ENCODE results near the gene GALNT2.

GALNT2 gene

GRCh38 chr1:230231774-230232145 is 164.7 kb downstream of the GALNT2 start:
- no peaks in the 10 kb centered on the region for H3K79me2 ChIP-seq (ENCODE audit: control insufficient read depth, insufficient read depth, low read length)
- H2BK5ac ChIP-seq (ENCODE audit: low read length), result no peak overlapping the region
- H2BK15ac ChIP-seq (replicated peaks; ENCODE audit: low read depth), result no peak overlapping the region
- H3K9ac ChIP-seq (ENCODE audit: low read length), result no peak overlapping the region
- no peak overlapping the region for H3K23ac ChIP-seq (ENCODE audit: low read length)
- H2AK5ac ChIP-seq (ENCODE audit: low read length), result no peak overlapping the region
- no CpG with 5 or more reads among the region's 7 CpGs for WGBS (ENCODE audit: extremely low coverage, insufficient coverage, low lambda C conversion rate)
- no peak overlapping the region for H4K8ac ChIP-seq (ENCODE audit: low read depth, low read length)
- no peak overlapping the region for H3K56ac ChIP-seq (ENCODE audit: low read length)
- no peak overlapping the region for H4K5ac ChIP-seq (ENCODE audit: low read length)
- no peak overlapping the region for H3K18ac ChIP-seq (ENCODE audit: low read length)
- no peak overlapping the region for H3K4me3 ChIP-seq (ENCODE audit: low read length)
- H3K27ac ChIP-seq (ENCODE audit: low read depth, low read length), result no peak overlapping the region
- H3K4ac ChIP-seq (ENCODE audit: low read depth, low read length), result no peak overlapping the region
- H3K36me3 ChIP-seq (ENCODE audit: control insufficient read depth, insufficient read depth, low read length), result no peaks in the 10 kb centered on the region
- H3K27me3 ChIP-seq (ENCODE audit: insufficient read depth, low read length, poor library complexity), result no peaks in the 10 kb centered on the region
- H2BK120ac ChIP-seq (ENCODE audit: low read depth, low read length), result no peak overlapping the region
- peak; percentile 40 for DNase-seq
- no peak overlapping the region for H3K4me2 ChIP-seq (ENCODE audit: low read length)
- no peaks in the 10 kb centered on the region for H3K79me1 ChIP-seq (ENCODE audit: low read length)
- H3K4me1 ChIP-seq (ENCODE audit: control insufficient read depth, low read depth, low read length), result peaks cover 16% of the 10 kb centered on the region

GRCh38 chr1:230232371-230232771 is 165.3 kb downstream of the GALNT2 start:
- peak; percentile 90 for DNase-seq
- no peak overlapping the region for H3K23ac ChIP-seq (ENCODE audit: low read length)
- no peak overlapping the region for H2BK120ac ChIP-seq (ENCODE audit: low read depth, low read length)
- no CpG with 5 or more reads among the region's 10 CpGs for WGBS (ENCODE audit: extremely low coverage, insufficient coverage, low lambda C conversion rate)
- H3K79me1 ChIP-seq (ENCODE audit: low read length), result no peaks in the 10 kb centered on the region
- H2BK15ac ChIP-seq (replicated peaks; ENCODE audit: low read depth), result no peak overlapping the region
- no peak overlapping the region for H2AK5ac ChIP-seq (ENCODE audit: low read length)
- H3K18ac ChIP-seq (ENCODE audit: low read length), result no peak overlapping the region
- no peak overlapping the region for H3K4ac ChIP-seq (ENCODE audit: low read depth, low read length)
- no peak overlapping the region for H3K27ac ChIP-seq (ENCODE audit: low read depth, low read length)
- H3K9ac ChIP-seq (ENCODE audit: low read length), result no peak overlapping the region
- peaks cover 21% of the 10 kb centered on the region for H3K4me1 ChIP-seq (ENCODE audit: control insufficient read depth, low read depth, low read length)
- H2BK5ac ChIP-seq (ENCODE audit: low read length), result no peak overlapping the region
- H3K56ac ChIP-seq (ENCODE audit: low read length), result no peak overlapping the region
- no peaks in the 10 kb centered on the region for H3K27me3 ChIP-seq (ENCODE audit: insufficient read depth, low read length, poor library complexity)
- no peak overlapping the region for H3K4me3 ChIP-seq (ENCODE audit: low read length)
- H3K36me3 ChIP-seq (ENCODE audit: control insufficient read depth, insufficient read depth, low read length), result no peaks in the 10 kb centered on the region
- no peaks in the 10 kb centered on the region for H3K79me2 ChIP-seq (ENCODE audit: control insufficient read depth, insufficient read depth, low read length)
- no peak overlapping the region for H3K4me2 ChIP-seq (ENCODE audit: low read length)
- H4K8ac ChIP-seq (ENCODE audit: low read depth, low read length), result no peak overlapping the region
- H4K5ac ChIP-seq (ENCODE audit: low read length), result no peak overlapping the region

- Histone ChIP-seq H3K4me2 (ENCODE audit: low read length) (no peak overlapping the region), H2BK15ac (replicated peaks; ENCODE audit: low read depth) (no peak overlapping the region), H3K27ac (ENCODE audit: low read depth, low read length) (no peak overlapping the region), H4K8ac (ENCODE audit: low read depth, low read length) (no peak overlapping the region), H2AK5ac (ENCODE audit: low read length) (no peak overlapping the region), H3K23ac (ENCODE audit: low read length) (no peak overlapping the region), H3K18ac (ENCODE audit: low read length) (no peak overlapping the region), H3K4me1 (ENCODE audit: control insufficient read depth, low read depth, low read length) (peaks cover 23% of the 10 kb centered on the region), H2BK5ac (ENCODE audit: low read length) (no peak overlapping the region), H3K27me3 (ENCODE audit: insufficient read depth, low read length, poor library complexity) (no peaks in the 10 kb centered on the region), H3K4ac (ENCODE audit: low read depth, low read length) (no peak overlapping the region), H3K79me1 (ENCODE audit: low read length) (no peaks in the 10 kb centered on the region), H3K79me2 (ENCODE audit: control insufficient read depth, insufficient read depth, low read length) (no peaks in the 10 kb centered on the region), H3K9ac (ENCODE audit: low read length) (no peak overlapping the region), H3K36me3 (ENCODE audit: control insufficient read depth, insufficient read depth, low read length) (no peaks in the 10 kb centered on the region), H4K5ac (ENCODE audit: low read length) (no peak overlapping the region), H3K4me3 (ENCODE audit: low read length) (no peak overlapping the region), H2BK120ac (ENCODE audit: low read depth, low read length) (no peak overlapping the region), H3K56ac (ENCODE audit: low read length) (no peak overlapping the region)
- no peak for DNase-seq
- no CpG with 5 or more reads among the region's 4 CpGs for WGBS (ENCODE audit: extremely low coverage, insufficient coverage, low lambda C conversion rate)
Measured at GRCh38 chr1:230233786-230234185, 166.7 kb downstream of the GALNT2 start.

- Histone ChIP-seq H2BK15ac (replicated peaks; ENCODE audit: low read depth) (no peak overlapping the region), H3K79me2 (ENCODE audit: control insufficient read depth, insufficient read depth, low read length) (no peaks in the 10 kb centered on the region), H3K27me3 (ENCODE audit: insufficient read depth, low read length, poor library complexity) (no peaks in the 10 kb centered on the region), H3K56ac (ENCODE audit: low read length) (no peak overlapping the region), H4K8ac (ENCODE audit: low read depth, low read length) (no peak overlapping the region), H3K23ac (ENCODE audit: low read length) (no peak overlapping the region), H2AK5ac (ENCODE audit: low read length) (no peak overlapping the region), H3K79me1 (ENCODE audit: low read length) (no peaks in the 10 kb centered on the region), H3K4me2 (ENCODE audit: low read length) (no peak overlapping the region), H3K27ac (ENCODE audit: low read depth, low read length) (no peak overlapping the region), H3K4ac (ENCODE audit: low read depth, low read length) (no peak overlapping the region), H3K18ac (ENCODE audit: low read length) (no peak overlapping the region), H3K36me3 (ENCODE audit: control insufficient read depth, insufficient read depth, low read length) (no peaks in the 10 kb centered on the region), H4K5ac (ENCODE audit: low read length) (no peak overlapping the region), H2BK120ac (ENCODE audit: low read depth, low read length) (no peak overlapping the region), H3K9ac (ENCODE audit: low read length) (no peak overlapping the region), H3K4me1 (ENCODE audit: control insufficient read depth, low read depth, low read length) (peaks cover 21% of the 10 kb centered on the region), H3K4me3 (ENCODE audit: low read length) (no peak overlapping the region), H2BK5ac (ENCODE audit: low read length) (no peak overlapping the region)
- WGBS (ENCODE audit: extremely low coverage, insufficient coverage, low lambda C conversion rate), result no CpG with 5 or more reads among the region's 7 CpGs
- no peak for DNase-seq
Measured at GRCh38 chr1:230235876-230236275, 168.8 kb downstream of the GALNT2 start.

- Histone ChIP-seq H3K4me2 (ENCODE audit: low read length) (no peak overlapping the region), H3K27ac (ENCODE audit: low read depth, low read length) (no peak overlapping the region), H3K79me2 (ENCODE audit: control insufficient read depth, insufficient read depth, low read length) (no peaks in the 10 kb centered on the region), H3K23ac (ENCODE audit: low read length) (no peak overlapping the region), H3K9ac (ENCODE audit: low read length) (no peak overlapping the region), H3K27me3 (ENCODE audit: insufficient read depth, low read length, poor library complexity) (no peaks in the 10 kb centered on the region), H3K56ac (ENCODE audit: low read length) (no peak overlapping the region), H2BK15ac (replicated peaks; ENCODE audit: low read depth) (no peak overlapping the region), H4K8ac (ENCODE audit: low read depth, low read length) (no peak overlapping the region), H2BK120ac (ENCODE audit: low read depth, low read length) (no peak overlapping the region), H3K4me1 (ENCODE audit: control insufficient read depth, low read depth, low read length) (peaks cover 16% of the 10 kb centered on the region), H2BK5ac (ENCODE audit: low read length) (no peak overlapping the region), H3K4me3 (ENCODE audit: low read length) (no peak overlapping the region), H3K18ac (ENCODE audit: low read length) (no peak overlapping the region), H4K5ac (ENCODE audit: low read length) (no peak overlapping the region), H2AK5ac (ENCODE audit: low read length) (no peak overlapping the region), H3K36me3 (ENCODE audit: control insufficient read depth, insufficient read depth, low read length) (no peaks in the 10 kb centered on the region), H3K4ac (ENCODE audit: low read depth, low read length) (no peak overlapping the region), H3K79me1 (ENCODE audit: low read length) (no peaks in the 10 kb centered on the region)
- no CpG with 5 or more reads among the region's 11 CpGs for WGBS (ENCODE audit: extremely low coverage, insufficient coverage, low lambda C conversion rate)
- peak; percentile 69 for DNase-seq
Measured at GRCh38 chr1:230236301-230237008, 169.4 kb downstream of the GALNT2 start.

GRCh38 chr1:230237009-230237370 is 170.0 kb downstream of the GALNT2 start:
- peak; percentile 23 for DNase-seq

More at GRCh38 chr1:230237009-230237370, 170.0 kb downstream of the GALNT2 start:
- no peaks in the 10 kb centered on the region for H3K36me3 ChIP-seq (ENCODE audit: control insufficient read depth, insufficient read depth, low read length)
- H4K8ac ChIP-seq (ENCODE audit: low read depth, low read length), result no peak overlapping the region
- H3K56ac ChIP-seq (ENCODE audit: low read length), result no peak overlapping the region
- H3K4me3 ChIP-seq (ENCODE audit: low read length), result no peak overlapping the region
- no peaks in the 10 kb centered on the region for H3K79me2 ChIP-seq (ENCODE audit: control insufficient read depth, insufficient read depth, low read length)
- no CpG with 5 or more reads among the region's 3 CpGs for WGBS (ENCODE audit: extremely low coverage, insufficient coverage, low lambda C conversion rate)
- no peak overlapping the region for H2BK15ac ChIP-seq (replicated peaks; ENCODE audit: low read depth)
- no peak overlapping the region for H2BK120ac ChIP-seq (ENCODE audit: low read depth, low read length)
- H3K23ac ChIP-seq (ENCODE audit: low read length), result no peak overlapping the region
- no peak overlapping the region for H2BK5ac ChIP-seq (ENCODE audit: low read length)
- no peak overlapping the region for H3K9ac ChIP-seq (ENCODE audit: low read length)
- no peak overlapping the region for H2AK5ac ChIP-seq (ENCODE audit: low read length)
- H3K27me3 ChIP-seq (ENCODE audit: insufficient read depth, low read length, poor library complexity), result no peaks in the 10 kb centered on the region
- peaks cover 13% of the 10 kb centered on the region for H3K4me1 ChIP-seq (ENCODE audit: control insufficient read depth, low read depth, low read length)
- no peak overlapping the region for H3K4me2 ChIP-seq (ENCODE audit: low read length)
- no peak overlapping the region for H3K18ac ChIP-seq (ENCODE audit: low read length)
- no peaks in the 10 kb centered on the region for H3K79me1 ChIP-seq (ENCODE audit: low read length)
- no peak overlapping the region for H4K5ac ChIP-seq (ENCODE audit: low read length)
- H3K4ac ChIP-seq (ENCODE audit: low read depth, low read length), result no peak overlapping the region
- no peak overlapping the region for H3K27ac ChIP-seq (ENCODE audit: low read depth, low read length)

Data from mesendoderm (in vitro differentiated cells).